Lower leg skin (tissue), 3 donors: ENCODE data around the gene MRPS11.

Experiments used
- POLR2A ChIP-seq, 2 donors: fragments of 450-650 bp; IDR thresholded peaks; one replicate each; pipeline ENCODE4 v1.6.1; 2016 to 2017; ENCODE audit warnings: antibody characterized with exemption in 2 of 2, mild to moderate bottlenecking in 1 of 2, moderate library complexity in 1 of 2
- TF ChIP-seq, protein P1 (sequence below), 3 donors: fragments of 450-650 bp; IDR thresholded peaks; one replicate each; pipeline ENCODE4 v1.5.1; 2016; ENCODE audit warnings: antibody characterized with exemption in 3 of 3, mild to moderate bottlenecking in 3 of 3, moderate library complexity in 2 of 3

GRCh38 chr15:88512078-88512477 is 44.6 kb downstream of the MRPS11 start:
- TF ChIP-seq, protein P1, sequence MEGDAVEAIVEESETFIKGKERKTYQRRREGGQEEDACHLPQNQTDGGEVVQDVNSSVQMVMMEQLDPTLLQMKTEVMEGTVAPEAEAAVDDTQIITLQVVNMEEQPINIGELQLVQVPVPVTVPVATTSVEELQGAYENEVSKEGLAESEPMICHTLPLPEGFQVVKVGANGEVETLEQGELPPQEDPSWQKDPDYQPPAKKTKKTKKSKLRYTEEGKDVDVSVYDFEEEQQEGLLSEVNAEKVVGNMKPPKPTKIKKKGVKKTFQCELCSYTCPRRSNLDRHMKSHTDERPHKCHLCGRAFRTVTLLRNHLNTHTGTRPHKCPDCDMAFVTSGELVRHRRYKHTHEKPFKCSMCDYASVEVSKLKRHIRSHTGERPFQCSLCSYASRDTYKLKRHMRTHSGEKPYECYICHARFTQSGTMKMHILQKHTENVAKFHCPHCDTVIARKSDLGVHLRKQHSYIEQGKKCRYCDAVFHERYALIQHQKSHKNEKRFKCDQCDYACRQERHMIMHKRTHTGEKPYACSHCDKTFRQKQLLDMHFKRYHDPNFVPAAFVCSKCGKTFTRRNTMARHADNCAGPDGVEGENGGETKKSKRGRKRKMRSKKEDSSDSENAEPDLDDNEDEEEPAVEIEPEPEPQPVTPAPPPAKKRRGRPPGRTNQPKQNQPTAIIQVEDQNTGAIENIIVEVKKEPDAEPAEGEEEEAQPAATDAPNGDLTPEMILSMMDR (IDR thresholded peaks at IDR 0.05): no peak
- no peak for TF ChIP-seq POLR2A (IDR thresholded peaks at IDR 0.05)
